HG02870 (cell line): ENCODE measurements around the gene CEP250.

Experiments
- ATAC-seq: cut with Tn5 transposase; IDR thresholded peaks from one replicate; pipeline ENCODE4 v1.9.1; 2021; ENCODE audit warnings: mild to moderate bottlenecking, moderate library complexity; ENCODE audit not compliant: unreplicated experiment

The CEP250 gene

DNA sequence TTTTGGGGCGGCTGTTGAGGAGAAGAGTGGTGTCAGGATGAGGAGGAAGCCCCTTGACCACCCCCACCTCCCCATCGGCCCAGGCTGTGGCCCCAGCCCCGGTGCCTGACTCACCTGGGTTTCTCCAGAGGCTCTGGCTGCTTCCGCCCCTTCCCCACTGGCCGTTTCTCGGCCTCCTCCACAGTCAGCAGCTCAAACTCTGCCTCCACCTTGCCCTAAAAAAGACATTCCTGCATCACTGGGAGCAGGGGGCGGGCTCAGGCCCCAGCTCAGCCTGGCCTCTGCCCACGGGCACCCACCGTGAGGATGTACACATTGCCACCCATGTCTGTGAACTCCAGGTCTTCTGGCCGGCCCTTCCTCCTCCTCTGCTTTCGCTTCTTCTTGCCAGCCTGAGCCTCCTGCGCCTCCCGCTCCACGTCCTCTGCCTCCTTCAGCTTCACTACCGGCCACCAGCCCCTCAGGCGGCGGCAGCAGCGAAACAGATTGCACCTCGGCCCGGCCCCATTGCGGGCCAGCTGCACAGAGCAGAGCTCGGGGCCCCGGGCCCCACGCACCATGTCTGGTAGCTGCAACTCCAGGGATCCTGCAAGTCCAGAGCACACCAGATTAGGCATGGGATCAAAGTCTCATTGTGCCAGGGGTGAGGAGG lies 103.8 kb downstream of the CEP250 start:
- ATAC-seq: no peak

DNA sequence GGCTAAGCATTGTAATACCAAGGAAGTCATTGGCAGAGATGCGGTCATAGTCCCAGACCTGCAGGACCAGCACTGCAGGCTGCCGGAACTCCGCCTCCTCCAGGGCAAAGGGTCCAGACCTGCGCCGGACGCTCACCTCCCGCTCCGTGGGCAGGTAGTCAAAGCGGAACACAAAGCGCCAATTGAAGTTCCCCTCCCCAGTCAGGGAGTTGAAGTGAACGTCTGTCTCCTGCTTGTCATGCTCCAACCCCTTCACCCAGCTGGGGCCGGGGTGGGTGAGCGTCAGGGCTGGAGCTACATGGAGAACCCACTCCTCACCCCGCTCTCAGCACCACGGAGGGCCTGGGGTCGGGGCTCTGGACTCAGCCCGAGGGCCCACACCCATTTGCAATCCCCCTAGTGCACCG lies 104.7 kb downstream of the CEP250 start:
- ATAC-seq: no peak

- ATAC-seq: no peak
These were observed 105.1 kb downstream of the CEP250 start for GRCh38 chr20:35560541-35560940.

DNA sequence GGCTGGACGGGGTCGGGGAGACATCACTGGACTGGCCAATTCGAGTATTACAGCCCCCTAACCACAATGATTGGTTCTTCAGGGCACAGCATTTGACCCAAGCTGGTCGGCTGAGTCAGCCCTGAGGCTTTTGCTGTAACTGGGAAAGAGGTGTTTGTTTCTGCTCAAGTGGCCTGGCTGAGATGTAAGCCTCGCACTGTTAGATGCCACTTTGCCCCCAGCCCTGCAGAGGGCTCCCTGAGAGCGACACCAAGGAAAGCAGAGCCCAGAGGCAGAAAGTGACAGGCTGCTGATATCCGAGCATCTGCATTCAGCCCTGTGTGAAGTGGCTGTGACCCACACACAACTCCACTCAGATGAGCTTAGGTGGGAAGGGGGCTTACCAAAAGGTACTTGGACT lies 105.9 kb downstream of the CEP250 start:
- no peak for ATAC-seq

GRCh38 chr20:35561671-35562070 lies 106.3 kb downstream of the CEP250 start:
- ATAC-seq: no peak

- no peak for ATAC-seq
These were observed 107.2 kb downstream of the CEP250 start for GRCh38 chr20:35562541-35563110.

DNA sequence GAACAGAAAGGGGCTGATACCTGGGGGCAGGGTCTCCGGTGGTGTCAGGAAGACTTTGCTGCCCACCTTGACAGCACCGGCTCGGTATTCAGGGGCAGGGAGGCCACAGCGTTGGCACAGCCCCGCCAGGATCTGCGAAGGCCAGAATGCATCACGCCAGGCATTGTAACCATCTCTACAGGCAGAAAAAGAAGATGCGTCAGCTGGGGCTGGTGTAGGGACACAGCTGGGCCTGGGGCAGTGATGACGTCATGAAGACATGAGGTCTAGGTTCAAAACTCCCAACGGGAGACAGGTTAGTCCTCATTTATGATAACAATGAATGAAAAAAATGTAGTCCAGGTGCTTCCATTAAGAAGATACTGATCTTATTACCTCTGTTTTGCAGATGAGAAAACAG lies 108.4 kb downstream of the CEP250 start:
- ATAC-seq: no peak

DNA sequence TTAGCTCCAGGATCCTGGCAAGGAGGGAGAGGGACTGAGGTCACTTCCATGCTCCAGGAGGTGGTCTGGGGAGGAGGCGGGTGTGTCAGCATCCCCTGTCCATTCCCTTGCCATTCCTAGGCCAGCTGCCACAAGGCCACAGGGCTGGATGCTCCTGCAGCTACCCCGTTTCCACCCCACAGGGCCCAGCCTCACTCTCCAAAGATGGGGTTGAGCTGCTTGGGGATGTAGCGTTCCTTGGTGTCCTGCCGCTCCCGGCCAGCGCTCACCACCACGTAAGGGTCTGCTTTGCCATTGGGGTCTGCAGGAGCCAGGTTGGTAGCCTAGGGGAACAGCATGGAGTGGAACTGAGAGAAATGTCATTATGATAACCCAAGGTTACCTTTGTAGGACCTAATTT lies 109.5 kb downstream of the CEP250 start:
- ATAC-seq: no peak

DNA sequence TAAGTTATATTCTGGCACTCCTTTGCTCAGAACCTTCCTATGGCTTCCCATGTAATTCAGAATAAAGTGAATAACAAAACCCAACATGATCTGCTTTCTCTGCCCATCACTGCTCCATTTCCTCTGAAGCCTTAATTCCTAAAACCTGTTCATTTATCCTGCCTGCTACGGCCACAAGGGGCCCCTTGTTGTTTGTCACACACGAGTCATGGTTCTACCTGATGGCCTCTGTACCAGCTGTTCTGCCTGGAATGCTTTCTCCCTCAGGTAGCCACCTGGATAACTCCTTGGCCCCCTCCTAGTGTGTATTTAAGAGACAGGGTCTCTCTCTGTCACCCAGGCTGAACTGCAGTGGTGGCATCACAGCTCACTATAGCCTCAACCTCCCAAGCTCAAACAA lies 113.2 kb downstream of the CEP250 start:
- no peak for ATAC-seq
